ENCODE results near the gene XPNPEP1.
"Not testable (repeated sequence)": the region's sequence is repeated elsewhere in the genome, so short reads cannot be mapped to it uniquely, and the experiment has no call there.

XPNPEP1 gene

GRCh38 chr10:109928475-109928891 lies 5.2 kb upstream of the XPNPEP1 start:
- Histone ChIP-seq H3K4me1 (ENCODE audit: control insufficient read depth, insufficient read depth, low read length) (no peaks in the 10 kb centered on the region), H3K36me3 (ENCODE audit: control insufficient read depth, insufficient read depth, low read length) (no peaks in the 10 kb centered on the region), H3K9ac (ENCODE audit: low read length) (no peak overlapping the region), H3K27me3 (ENCODE audit: control insufficient read depth, insufficient read depth, low read length) (no peaks in the 10 kb centered on the region), H3K4me3 (ENCODE audit: low read length) (no peak overlapping the region), H3K27ac (ENCODE audit: low read depth, low read length) (no peak overlapping the region)

DNA sequence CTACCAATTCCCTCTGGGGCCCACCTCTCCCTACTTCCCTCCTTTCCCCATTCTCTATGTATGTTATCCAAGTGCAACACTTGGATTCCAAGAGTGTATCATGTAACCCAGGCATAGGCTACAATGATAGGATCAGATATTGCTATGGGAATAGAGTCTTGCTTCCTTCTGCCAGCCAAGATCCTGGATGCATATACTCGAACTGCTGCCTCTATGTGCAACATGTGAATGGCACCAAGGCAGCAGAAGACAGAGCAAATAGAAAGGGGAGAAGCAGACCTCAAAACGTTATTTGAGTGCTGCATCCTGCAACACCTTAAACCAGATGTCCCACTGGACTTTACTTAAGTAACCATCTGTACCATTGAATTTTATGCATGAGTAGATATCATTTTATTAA lies 3.5 kb upstream of the XPNPEP1 start:
- no peaks in the 10 kb centered on the region for H3K27me3 ChIP-seq (ENCODE audit: control insufficient read depth, insufficient read depth, low read length)
- no peak overlapping the region for H3K4me3 ChIP-seq (ENCODE audit: low read length)
- peaks cover 8% of the 10 kb centered on the region for H3K4me1 ChIP-seq (ENCODE audit: control insufficient read depth, insufficient read depth, low read length)
- no peak overlapping the region for H3K27ac ChIP-seq (ENCODE audit: low read depth, low read length)
- H3K9ac ChIP-seq (ENCODE audit: low read length): no peak overlapping the region
- no peaks in the 10 kb centered on the region for H3K36me3 ChIP-seq (ENCODE audit: control insufficient read depth, insufficient read depth, low read length)

GRCh38 chr10:109926061-109926745 lies 2.9 kb upstream of the XPNPEP1 start:
- Histone ChIP-seq H3K27ac (ENCODE audit: low read depth, low read length) (no peak overlapping the region), H3K4me1 (ENCODE audit: control insufficient read depth, insufficient read depth, low read length) (peaks cover 8% of the 10 kb centered on the region), H3K9ac (ENCODE audit: low read length) (no peak overlapping the region), H3K36me3 (ENCODE audit: control insufficient read depth, insufficient read depth, low read length) (no peaks in the 10 kb centered on the region), H3K27me3 (ENCODE audit: control insufficient read depth, insufficient read depth, low read length) (no peaks in the 10 kb centered on the region), H3K4me3 (ENCODE audit: low read length) (no peak overlapping the region)

GRCh38 chr10:109924967-109925620 lies 1.8 kb upstream of the XPNPEP1 start:
- Histone ChIP-seq H3K27me3 (ENCODE audit: control insufficient read depth, insufficient read depth, low read length) (no peaks in the 10 kb centered on the region), H3K4me3 (ENCODE audit: low read length) (no peak overlapping the region), H3K9ac (ENCODE audit: low read length) (no peak overlapping the region), H3K4me1 (ENCODE audit: control insufficient read depth, insufficient read depth, low read length) (peaks cover 8% of the 10 kb centered on the region), H3K27ac (ENCODE audit: low read depth, low read length) (no peak overlapping the region), H3K36me3 (ENCODE audit: control insufficient read depth, insufficient read depth, low read length) (no peaks in the 10 kb centered on the region)

DNA sequence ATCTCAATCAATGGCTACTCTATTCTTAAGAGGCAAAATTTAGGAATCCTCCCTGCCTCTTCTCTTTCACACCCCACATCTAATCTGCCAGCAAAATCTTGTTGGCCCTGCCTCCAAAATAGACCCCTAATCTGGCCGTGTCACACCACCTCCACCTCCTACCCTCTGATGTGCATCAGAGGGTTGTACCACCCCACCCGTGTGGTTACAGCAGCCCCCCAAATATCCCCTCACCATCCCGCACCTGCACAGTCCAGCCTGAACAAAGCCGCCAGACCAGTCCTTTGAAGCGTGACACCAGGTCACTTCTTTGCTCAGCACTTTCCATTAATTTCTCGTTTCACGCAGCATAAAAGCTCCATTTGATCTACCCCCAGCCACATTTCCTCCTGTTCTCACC lies 776 bp upstream of the XPNPEP1 start:
- H3K4me3 ChIP-seq (ENCODE audit: low read length): peak overlapping the region; percentile 78
- no peak overlapping the region for H3K9ac ChIP-seq (ENCODE audit: low read length)
- no peaks in the 10 kb centered on the region for H3K36me3 ChIP-seq (ENCODE audit: control insufficient read depth, insufficient read depth, low read length)
- H3K27me3 ChIP-seq (ENCODE audit: control insufficient read depth, insufficient read depth, low read length): no peaks in the 10 kb centered on the region
- peaks cover 8% of the 10 kb centered on the region for H3K4me1 ChIP-seq (ENCODE audit: control insufficient read depth, insufficient read depth, low read length)
- H3K27ac ChIP-seq (ENCODE audit: low read depth, low read length): peak overlapping the region; percentile 79

DNA sequence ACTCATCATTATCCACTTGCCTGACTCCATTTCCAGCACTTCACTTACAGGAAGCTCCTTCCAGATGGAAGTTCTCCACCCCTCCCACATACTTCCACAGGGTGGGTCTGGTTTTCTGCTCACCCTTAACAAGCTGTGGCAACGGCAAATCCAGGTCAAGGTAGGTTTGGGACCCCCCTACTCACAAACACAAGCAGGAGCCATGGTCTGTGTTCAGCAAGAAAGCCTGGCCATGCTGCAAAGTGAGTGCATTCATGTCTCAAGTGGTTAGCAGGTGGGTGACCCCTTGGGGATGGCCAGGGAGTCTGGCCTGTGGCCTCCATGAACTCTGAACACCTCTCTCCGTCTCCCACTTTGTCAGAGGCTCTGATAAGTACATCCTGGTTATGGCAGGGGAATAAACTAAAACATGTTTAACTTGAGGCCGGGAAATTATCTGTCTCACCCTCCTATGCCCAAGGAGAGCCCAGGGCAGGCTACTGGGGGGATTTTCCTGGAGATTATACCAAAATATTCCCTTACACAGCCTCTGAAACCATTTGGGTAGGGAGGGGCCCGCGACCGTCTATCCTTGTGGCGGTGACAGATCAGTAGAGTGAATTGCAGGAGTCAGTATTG lies 844 bp downstream of the XPNPEP1 start:
- Histone ChIP-seq H3K27me3 (ENCODE audit: control insufficient read depth, insufficient read depth, low read length) (no peaks in the 10 kb centered on the region), H3K9ac (ENCODE audit: low read length) (peak overlapping the region; percentile 83), H3K36me3 (ENCODE audit: control insufficient read depth, insufficient read depth, low read length) (no peaks in the 10 kb centered on the region), H3K4me1 (ENCODE audit: control insufficient read depth, insufficient read depth, low read length) (peaks cover 8% of the 10 kb centered on the region), H3K27ac (ENCODE audit: low read depth, low read length) (peak overlapping the region; percentile 91), H3K4me3 (ENCODE audit: low read length) (peak overlapping the region; percentile 76)

- H3K27ac ChIP-seq (ENCODE audit: low read depth, low read length): no peak overlapping the region
- H3K27me3 ChIP-seq (ENCODE audit: control insufficient read depth, insufficient read depth, low read length): no peaks in the 10 kb centered on the region
- H3K4me1 ChIP-seq (ENCODE audit: control insufficient read depth, insufficient read depth, low read length): peaks cover 8% of the 10 kb centered on the region
- H3K9ac ChIP-seq (ENCODE audit: low read length): no peak overlapping the region
- no peak overlapping the region for H3K4me3 ChIP-seq (ENCODE audit: low read length)
- H3K36me3 ChIP-seq (ENCODE audit: control insufficient read depth, insufficient read depth, low read length): no peaks in the 10 kb centered on the region
Observed at GRCh38 chr10:109920016-109920415, 3.3 kb downstream of the XPNPEP1 start.

DNA sequence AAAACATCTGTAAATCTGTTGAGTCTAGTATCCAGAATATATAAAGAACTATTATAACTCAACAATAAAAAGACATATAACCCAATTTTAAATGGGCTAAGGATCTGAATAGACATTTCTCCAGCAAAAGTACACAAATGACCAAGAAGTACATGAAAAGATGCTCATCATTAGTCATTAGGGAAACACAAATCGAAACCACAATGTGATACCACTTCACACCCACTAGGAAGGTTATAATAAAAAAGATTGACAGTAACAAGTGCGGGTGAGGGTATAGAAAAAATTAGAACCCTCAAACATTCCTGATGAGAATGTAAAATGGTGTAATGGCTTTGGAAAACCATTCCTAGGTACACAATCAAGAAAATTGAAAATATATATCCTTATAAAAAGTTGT lies 4.1 kb downstream of the XPNPEP1 start:
- Histone ChIP-seq H3K36me3 (ENCODE audit: control insufficient read depth, insufficient read depth, low read length) (no peaks in the 10 kb centered on the region), H3K27me3 (ENCODE audit: control insufficient read depth, insufficient read depth, low read length) (no peaks in the 10 kb centered on the region), H3K4me1 (ENCODE audit: control insufficient read depth, insufficient read depth, low read length) (peaks cover 8% of the 10 kb centered on the region), H3K27ac (ENCODE audit: low read depth, low read length) (no peak overlapping the region), H3K9ac (ENCODE audit: low read length) (no peak overlapping the region), H3K4me3 (ENCODE audit: low read length) (no peak overlapping the region)

DNA sequence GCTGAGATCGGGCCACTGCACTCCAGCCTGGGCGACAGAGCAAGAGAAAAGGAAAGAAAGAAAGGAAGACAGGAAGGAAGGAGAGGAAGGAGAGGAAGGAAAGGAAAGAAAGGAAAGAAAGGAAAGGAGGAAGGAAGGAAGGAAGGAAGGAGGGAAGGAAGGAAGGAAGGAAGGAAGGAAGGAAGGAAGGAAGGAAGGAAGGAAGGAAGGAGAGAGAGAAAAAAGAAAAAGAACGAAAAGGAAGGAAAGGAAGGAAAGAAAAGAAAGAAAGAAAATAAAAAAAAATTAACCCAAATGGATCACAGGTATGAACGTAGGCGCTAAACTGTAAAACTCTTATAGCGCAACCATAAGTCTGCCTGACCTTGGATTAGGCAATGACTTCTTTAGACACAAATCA lies 4.6 kb downstream of the XPNPEP1 start:
- not testable (repeated sequence) for H3K36me3 ChIP-seq (ENCODE audit: control insufficient read depth, insufficient read depth, low read length); H3K27ac ChIP-seq (ENCODE audit: low read depth, low read length); H3K9ac ChIP-seq (ENCODE audit: low read length); H3K27me3 ChIP-seq (ENCODE audit: control insufficient read depth, insufficient read depth, low read length); H3K4me3 ChIP-seq (ENCODE audit: low read length); H3K4me1 ChIP-seq (ENCODE audit: control insufficient read depth, insufficient read depth, low read length)

DNA sequence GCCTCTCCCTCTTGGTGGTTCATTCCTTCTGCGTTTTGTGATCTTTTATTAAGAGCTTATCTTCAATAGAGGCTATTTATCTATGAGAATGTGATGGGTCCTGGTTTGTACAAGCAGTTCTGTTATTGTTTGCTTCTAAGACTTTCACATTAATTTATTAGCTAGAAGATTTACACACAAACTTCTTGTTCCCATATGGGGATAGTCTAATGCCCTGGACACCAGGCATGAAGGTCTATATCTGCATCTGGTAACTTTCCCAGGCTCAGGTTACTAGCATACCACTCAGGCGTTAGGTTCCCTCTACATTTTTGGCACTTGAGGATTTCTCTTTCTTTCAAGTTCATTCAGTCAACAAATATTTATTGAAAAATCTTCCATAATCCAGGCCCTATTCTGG lies 7.7 kb downstream of the XPNPEP1 start:
- H3K27me3 ChIP-seq (ENCODE audit: control insufficient read depth, insufficient read depth, low read length): no peaks in the 10 kb centered on the region
- no peak overlapping the region for H3K27ac ChIP-seq (ENCODE audit: low read depth, low read length)
- H3K4me3 ChIP-seq (ENCODE audit: low read length): no peak overlapping the region
- H3K9ac ChIP-seq (ENCODE audit: low read length): no peak overlapping the region
- peaks cover 3% of the 10 kb centered on the region for H3K36me3 ChIP-seq (ENCODE audit: control insufficient read depth, insufficient read depth, low read length)
- peaks cover 7% of the 10 kb centered on the region for H3K4me1 ChIP-seq (ENCODE audit: control insufficient read depth, insufficient read depth, low read length)

DNA sequence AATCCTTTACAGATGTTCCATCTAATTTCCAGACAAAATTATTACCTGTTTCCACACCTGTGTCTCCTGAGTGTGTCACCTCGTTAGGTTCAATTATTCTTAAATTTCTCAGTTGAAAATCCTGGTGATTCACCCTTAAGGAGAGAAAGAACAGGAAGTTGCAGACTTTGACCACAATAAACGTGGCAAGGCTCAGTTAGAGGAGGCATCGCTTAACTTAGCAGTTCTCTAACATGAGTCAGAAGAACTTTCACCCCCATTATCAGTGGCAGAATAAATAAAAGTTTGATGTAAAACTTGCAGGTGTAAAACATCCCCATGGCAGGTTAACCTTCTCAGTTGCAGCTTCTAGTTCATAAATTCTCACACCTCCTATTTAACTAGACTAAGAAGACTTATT lies 8.3 kb downstream of the XPNPEP1 start:
- Histone ChIP-seq H3K9ac (ENCODE audit: low read length) (no peak overlapping the region), H3K27ac (ENCODE audit: low read depth, low read length) (no peak overlapping the region), H3K4me3 (ENCODE audit: low read length) (no peak overlapping the region), H3K36me3 (ENCODE audit: control insufficient read depth, insufficient read depth, low read length) (peaks cover 3% of the 10 kb centered on the region), H3K4me1 (ENCODE audit: control insufficient read depth, insufficient read depth, low read length) (peaks cover 7% of the 10 kb centered on the region), H3K27me3 (ENCODE audit: control insufficient read depth, insufficient read depth, low read length) (no peaks in the 10 kb centered on the region)

DNA sequence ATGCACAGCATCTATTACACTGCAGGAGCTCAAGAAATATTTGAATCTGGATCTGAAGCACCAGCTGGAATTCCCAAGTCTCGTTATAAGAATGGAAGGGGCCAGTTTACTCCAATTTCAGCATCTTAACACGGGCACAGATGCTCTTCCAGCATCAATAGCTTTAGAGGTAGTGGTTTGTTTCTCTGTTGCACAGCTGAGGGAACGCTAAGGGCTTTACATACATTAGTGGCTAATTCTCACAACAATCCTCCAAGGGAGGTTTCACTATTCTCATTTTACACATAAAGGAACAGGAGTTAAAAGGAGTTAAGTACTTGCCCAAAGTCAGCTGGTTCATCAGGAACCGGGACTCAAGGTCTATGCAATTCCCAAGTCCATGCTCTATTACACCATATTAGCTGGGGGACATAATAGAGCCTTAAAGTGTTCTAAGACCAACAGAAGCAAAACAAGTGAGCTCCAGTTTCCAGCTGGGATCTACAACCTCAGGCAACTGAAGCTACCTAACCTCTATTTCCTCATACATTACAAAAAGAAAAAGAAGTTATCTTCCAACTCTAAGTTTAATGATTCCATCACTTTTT lies 9.9 kb downstream of the XPNPEP1 start:
- Histone ChIP-seq H3K27ac (ENCODE audit: low read depth, low read length) (peak overlapping the region; percentile 19), H3K27me3 (ENCODE audit: control insufficient read depth, insufficient read depth, low read length) (no peaks in the 10 kb centered on the region), H3K36me3 (ENCODE audit: control insufficient read depth, insufficient read depth, low read length) (peaks cover 3% of the 10 kb centered on the region), H3K9ac (ENCODE audit: low read length) (no peak overlapping the region), H3K4me1 (ENCODE audit: control insufficient read depth, insufficient read depth, low read length) (peaks cover 7% of the 10 kb centered on the region), H3K4me3 (ENCODE audit: low read length) (no peak overlapping the region)

All from rectal smooth muscle tissue (tissue), 1 donor.